ENCODE measurements around the gene GRAMD1B. TPM values are rescaled to one million over a fixed set of nuclear protein-coding genes. Genes with fewer than 3 reads are reported as not detected.

Gene GRAMD1B
- total RNA-seq, 4 donors from 2014 or later = 2.2 to 4.0 (median 3.5) TPM

- WGBS = 53% methylated on average over 7 of the region's 10 CpGs
- no peak for DNase-seq (ENCODE audit: extremely low spot score)
Observed at GRCh38 chr11:123628936-123629683, 199.0 kb downstream of the GRAMD1B start.

DNA sequence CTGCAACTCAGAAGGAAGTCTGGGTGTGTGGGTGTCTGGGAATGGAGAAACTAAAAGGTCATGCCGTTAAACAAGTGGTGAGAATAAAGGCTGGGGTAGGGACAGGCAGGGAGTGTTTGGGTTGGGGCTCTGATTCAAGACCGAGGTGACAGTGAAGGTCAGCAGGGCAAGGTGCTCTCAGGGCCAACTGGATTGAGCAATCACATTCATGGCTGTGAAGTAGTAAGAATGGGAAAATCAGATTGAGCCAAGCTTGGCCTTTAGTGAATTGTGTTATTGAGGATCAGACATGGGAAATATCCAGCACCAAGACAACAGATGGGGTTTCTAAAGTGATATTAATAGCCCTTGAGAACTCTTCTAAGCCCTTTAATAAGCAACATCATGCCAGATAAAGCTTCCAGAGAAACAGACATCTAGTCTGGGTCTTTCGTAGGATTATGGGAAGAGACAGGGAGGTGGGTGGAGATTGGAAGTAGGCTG, 200.1 kb downstream of the GRAMD1B start:
- H3K4me3 ChIP-seq = no peak overlapping the region
- WGBS = 50% methylated on average over 3 of the region's 3 CpGs
- intact Hi-C loops (cut with DNase I) = no loop called here
- no peak for DNase-seq (ENCODE audit: extremely low spot score)
- no peak overlapping the region for H3K27ac ChIP-seq (replicated peaks in 1 of 4)
- peaks cover 0 to 13% (median 6%) of the 10 kb centered on the region in 4 donors for H3K4me1 ChIP-seq
- no peaks in the 10 kb centered on the region for H3K9me3 ChIP-seq
- TF ChIP-seq POLR2AphosphoS5 (IDR thresholded peaks at IDR 0.05) (no peak), EP300 (IDR thresholded peaks at IDR 0.05) (no peak), CTCF (IDR thresholded peaks at IDR 0.05) (no peak), POLR2A (IDR thresholded peaks at IDR 0.05; ENCODE audit: low read depth) (no peak)
- H3K36me3 ChIP-seq = peaks cover 0 to 18% (median 0%) of the 10 kb centered on the region in 4 donors
- peaks cover 0 to 3% (median 0%) of the 10 kb centered on the region in 4 donors for H3K27me3 ChIP-seq

More at GRCh38 chr11:123628936-123629683, 199.0 kb downstream of the GRAMD1B start:
- Histone ChIP-seq H3K27me3 (peaks cover 0 to 3% (median 0%) of the 10 kb centered on the region in 4 donors), H3K4me3 (no peak overlapping the region), H3K4me1 (peaks cover 0 to 13% (median 6%) of the 10 kb centered on the region in 4 donors), H3K36me3 (peaks cover 0 to 19% (median 0%) of the 10 kb centered on the region in 4 donors), H3K27ac (replicated peaks in 1 of 4) (no peak overlapping the region), H3K9me3 (no peaks in the 10 kb centered on the region)
- no peak for TF ChIP-seq EP300 (IDR thresholded peaks at IDR 0.05)
- no peak for TF ChIP-seq POLR2A (IDR thresholded peaks at IDR 0.05; ENCODE audit: low read depth)
- TF ChIP-seq POLR2AphosphoS5 (IDR thresholded peaks at IDR 0.05) = no peak
- no peak for TF ChIP-seq CTCF (IDR thresholded peaks at IDR 0.05)
- intact Hi-C loops (cut with DNase I) = loop anchor here (10.0 kb wide), 1 partner anchor 474 kb away; no protein-coding TSS in a partner anchor

DNA sequence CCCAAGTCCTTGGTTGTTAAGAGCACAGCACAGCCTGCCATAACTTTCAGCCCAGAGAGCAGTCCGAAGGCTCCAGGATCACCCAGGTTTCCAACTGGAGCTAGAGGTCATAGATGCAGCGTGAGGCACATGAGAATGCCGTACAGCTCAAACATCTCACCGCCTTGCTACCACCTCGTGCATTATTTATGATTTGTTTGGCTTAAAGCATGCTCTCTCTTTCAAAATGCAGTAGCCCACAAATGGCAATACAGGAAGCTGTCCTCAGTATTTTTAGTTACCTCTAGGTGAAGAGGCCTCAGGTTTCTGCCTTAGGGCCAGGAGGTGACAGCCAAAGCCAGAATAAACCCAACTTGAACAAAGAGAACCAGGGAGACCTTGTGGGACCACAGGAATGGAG, 210.0 kb downstream of the GRAMD1B start:
- Histone ChIP-seq H3K9me3 (no peaks in the 10 kb centered on the region), H3K4me1 (no peaks in the 10 kb centered on the region), H3K27ac (replicated peaks in 1 of 4) (no peak overlapping the region), H3K4me3 (no peak overlapping the region), H3K36me3 (no peaks in the 10 kb centered on the region), H3K27me3 (peaks cover 0 to 29% (median 0%) of the 10 kb centered on the region in 4 donors)
- intact Hi-C loops (cut with DNase I) = no loop called here
- TF ChIP-seq POLR2AphosphoS5 (IDR thresholded peaks at IDR 0.05) = no peak
- no peak for TF ChIP-seq CTCF (IDR thresholded peaks at IDR 0.05)
- TF ChIP-seq POLR2A (IDR thresholded peaks at IDR 0.05; ENCODE audit: low read depth) = no peak
- WGBS = 77% methylated on average over 5 of the region's 5 CpGs
- DNase-seq (ENCODE audit: extremely low spot score) = no peak

DNA sequence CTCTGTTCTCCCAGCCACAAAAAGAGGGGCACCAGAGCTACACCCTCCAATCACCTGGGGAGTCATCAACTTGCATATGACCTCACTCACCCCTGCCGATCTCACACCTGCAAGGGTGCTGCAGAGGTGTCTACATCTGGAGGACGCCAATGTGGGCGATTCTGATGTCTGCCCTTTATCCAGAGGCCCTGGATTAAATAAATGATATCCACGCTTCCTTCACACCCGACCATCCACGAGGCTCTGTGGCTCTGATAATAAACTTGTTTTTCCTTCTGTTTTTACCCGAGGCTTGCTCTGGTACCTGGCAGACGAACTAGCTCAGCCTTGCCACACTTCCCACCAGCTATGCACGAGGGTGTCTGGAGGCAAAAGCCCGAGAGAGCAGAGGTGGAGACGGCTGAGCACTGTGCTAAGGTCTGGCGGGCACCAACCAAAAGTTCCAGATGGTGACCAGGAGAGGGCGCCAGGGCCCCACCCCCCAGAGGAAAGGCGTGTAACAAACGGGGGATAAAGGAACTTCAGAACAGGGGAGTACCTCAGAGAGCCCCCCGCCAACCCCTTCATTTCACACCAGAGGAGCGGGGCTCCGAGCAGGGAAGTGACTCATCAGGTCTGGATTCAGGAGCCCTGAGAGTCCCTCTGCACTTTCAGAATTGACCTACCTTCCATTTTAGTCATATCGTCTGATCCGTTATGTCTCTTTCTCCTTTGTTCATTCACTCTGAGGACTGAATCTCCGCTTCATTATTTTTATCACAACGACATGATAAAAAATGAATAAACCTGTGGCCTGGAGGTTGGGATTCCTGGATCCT, 210.8 kb downstream of the GRAMD1B start:
- peaks cover 0 to 36% (median 0%) of the 10 kb centered on the region in 4 donors for H3K27me3 ChIP-seq
- no peaks in the 10 kb centered on the region for H3K36me3 ChIP-seq
- TF ChIP-seq POLR2AphosphoS5 (IDR thresholded peaks at IDR 0.05) (no peak), EP300 (IDR thresholded peaks at IDR 0.05) (no peak), POLR2A (IDR thresholded peaks at IDR 0.05; ENCODE audit: low read depth) (no peak), CTCF (IDR thresholded peaks at IDR 0.05) (peak; percentile 32 to 55 (median 39))
- no peak for DNase-seq (ENCODE audit: extremely low spot score)
- no peaks in the 10 kb centered on the region for H3K4me1 ChIP-seq
- 35% methylated on average over 22 of the region's 22 CpGs for WGBS
- no peak overlapping the region for H3K4me3 ChIP-seq
- H3K9me3 ChIP-seq = no peaks in the 10 kb centered on the region
- no peak overlapping the region for H3K27ac ChIP-seq (replicated peaks in 1 of 4)
- intact Hi-C loops (cut with DNase I) = no loop called here
